Sigmoid colon (tissue), 4 donors: ENCODE results near the gene CFAP45.

ENCODE experiments used
- EP300 ChIP-seq, 4 donors: sonication (generic); formaldehyde crosslinking; IDR thresholded peaks; one replicate each; pipeline ENCODE4 v1.6.1; 2017; ENCODE audit warnings: antibody characterized with exemption in 4 of 4
- POLR2AphosphoS5 ChIP-seq, 4 donors: sonication (generic); formaldehyde crosslinking; IDR thresholded peaks; one replicate each; pipeline ENCODE4 v1.6.1; 2017; ENCODE audit warnings: antibody characterized with exemption in 4 of 4
- TF ChIP-seq, protein P1 (sequence below), 4 experiments: fragments of 450-650 bp in 3 of 4; fragments of 200-600 bp in 1 of 4; IDR thresholded peaks; one replicate each; pipeline ENCODE4 v1.5.1; 2016 to 2019; ENCODE audit warnings: antibody characterized with exemption in 4 of 4, mild to moderate bottlenecking in 3 of 4, moderate library complexity in 2 of 4

DNA sequence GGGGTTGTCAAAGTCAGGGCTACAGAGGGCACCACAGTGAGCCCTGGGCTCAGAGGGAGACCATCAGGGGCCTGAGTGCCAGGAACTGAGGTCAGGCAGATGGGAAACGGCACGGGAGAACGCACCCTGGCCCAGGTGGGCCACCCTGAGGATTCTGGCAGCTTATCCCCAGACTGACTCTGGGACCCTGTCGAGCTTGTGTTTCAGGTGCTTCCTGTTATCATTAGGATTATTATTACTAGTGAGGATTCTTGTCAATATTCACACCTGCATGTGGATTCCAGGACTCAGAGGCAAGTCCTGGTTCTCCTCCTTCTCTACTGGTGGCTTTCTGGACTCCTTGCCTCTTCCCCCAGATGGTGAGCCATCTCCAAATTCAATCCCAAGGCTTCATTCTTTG lies 52.7 kb downstream of the CFAP45 start:
- no peak for TF ChIP-seq POLR2AphosphoS5 (IDR thresholded peaks at IDR 0.05)
- TF ChIP-seq, protein P1, sequence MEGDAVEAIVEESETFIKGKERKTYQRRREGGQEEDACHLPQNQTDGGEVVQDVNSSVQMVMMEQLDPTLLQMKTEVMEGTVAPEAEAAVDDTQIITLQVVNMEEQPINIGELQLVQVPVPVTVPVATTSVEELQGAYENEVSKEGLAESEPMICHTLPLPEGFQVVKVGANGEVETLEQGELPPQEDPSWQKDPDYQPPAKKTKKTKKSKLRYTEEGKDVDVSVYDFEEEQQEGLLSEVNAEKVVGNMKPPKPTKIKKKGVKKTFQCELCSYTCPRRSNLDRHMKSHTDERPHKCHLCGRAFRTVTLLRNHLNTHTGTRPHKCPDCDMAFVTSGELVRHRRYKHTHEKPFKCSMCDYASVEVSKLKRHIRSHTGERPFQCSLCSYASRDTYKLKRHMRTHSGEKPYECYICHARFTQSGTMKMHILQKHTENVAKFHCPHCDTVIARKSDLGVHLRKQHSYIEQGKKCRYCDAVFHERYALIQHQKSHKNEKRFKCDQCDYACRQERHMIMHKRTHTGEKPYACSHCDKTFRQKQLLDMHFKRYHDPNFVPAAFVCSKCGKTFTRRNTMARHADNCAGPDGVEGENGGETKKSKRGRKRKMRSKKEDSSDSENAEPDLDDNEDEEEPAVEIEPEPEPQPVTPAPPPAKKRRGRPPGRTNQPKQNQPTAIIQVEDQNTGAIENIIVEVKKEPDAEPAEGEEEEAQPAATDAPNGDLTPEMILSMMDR (IDR thresholded peaks at IDR 0.05) = no peak
- TF ChIP-seq EP300 (IDR thresholded peaks at IDR 0.05) = no peak
